Measurements from ENCODE around the gene MAGT1. TPM values are rescaled to one million over a fixed set of nuclear protein-coding genes. Genes with fewer than 3 reads are reported as not detected.
"Not testable (repeated sequence)": the region's sequence is repeated elsewhere in the genome, so short reads cannot be mapped to it uniquely, and the experiment has no call there.

Gene MAGT1
- 10 to 100 TPM; 32.5 to 63.8 (median 36.8) TPM for total RNA-seq
- 10 to 100 TPM; 35.1 to 36.5 TPM for polyA plus RNA-seq
- total RNA-seq, result 57.6 reads per million, percentile 74 among the genes with 10 or more reads in this experiment

GRCh38 chrX:77894921-77895886 lies at the start of gene MAGT1:
Gene MAGT1 (minus strand): TSS chrX:77895435. CDS start chrX:77895410, 25 bp downstream.
- H3K4me3 ChIP-seq (ENCODE audit: low read length), result peak within 1 kb of the TSS; percentile 77
- ChIA-PET POLR2A (interaction anchor here (0.7 to 2.4 kb wide), 6 partner anchors 15 to 1722 kb away, joined by 3 to 14 read pairs (median 3); partner anchors contain the start of genes ATP7A, ATRX and PBDC1), CTCF (no interaction called here)
- H3K27me3 ChIP-seq (ENCODE audit: control insufficient read depth in 2 of 2, insufficient read depth in 2 of 2, low read length in 2 of 2), result no peaks in the 10 kb centered on the region
- ATAC-seq (peak; percentile 93), DNase-seq (peak; percentile 63 to 96 (median 92))
- Mint-ChIP-seq H3K36me3 (peaks cover 0 to 11% (median 0%) of the 10 kb centered on the region in 5 donors), H3K9me3 (no peaks in the 10 kb centered on the region), H3K4me1 (peaks cover 7 to 36% (median 33%) of the 10 kb centered on the region in 7 donors), H3K4me3 (peak within 1 kb of the TSS; percentile 92 to 99 (median 96)), H3K27me3 (no peaks in the 10 kb centered on the region), H3K27ac (peak within 1 kb of the TSS; percentile 97 to 100 (median 99))
- H3K4me1 ChIP-seq (ENCODE audit: control insufficient read depth in 2 of 2, insufficient read depth in 2 of 2, low read length in 2 of 2), result peaks cover 4 to 15% of the 10 kb centered on the region in 2 donors
- peak within 1 kb of the TSS; percentile 94 for H3K27ac ChIP-seq (ENCODE audit: low read depth, low read length)
- H3K36me3 ChIP-seq (ENCODE audit: control insufficient read depth in 2 of 3, insufficient read depth in 3 of 3, low read length in 3 of 3), result no peaks in the 10 kb centered on the region
- intact Hi-C loops (cut with micrococcal nuclease), result loop anchor here (1.0 to 10.0 kb wide), 17 partner anchors 15 to 1748 kb away; partner anchors contain the start of genes ATP7A (in 2 of the 2), ATRX (in 2 of the 2), ITM2A (in 2 of the 2) and PGK1 (in 2 of the 2)
- no peaks in the 10 kb centered on the region for H3K9me3 ChIP-seq (ENCODE audit: control insufficient read depth in 2 of 3, low read length in 3 of 3)

- H3K36me3 Mint-ChIP-seq; intact Hi-C loops (cut with micrococcal nuclease); ATAC-seq; DNase-seq; H3K4me3 ChIP-seq (ENCODE audit: low read length); POLR2A ChIA-PET; CTCF ChIA-PET; H3K36me3 ChIP-seq (ENCODE audit: control insufficient read depth in 2 of 3, insufficient read depth in 3 of 3, low read length in 3 of 3); H3K4me1 ChIP-seq (ENCODE audit: control insufficient read depth in 2 of 2, insufficient read depth in 2 of 2, low read length in 2 of 2); H3K4me3 Mint-ChIP-seq; H3K27ac ChIP-seq (ENCODE audit: low read depth, low read length); H3K9me3 Mint-ChIP-seq; H3K27me3 Mint-ChIP-seq; H3K27me3 ChIP-seq (ENCODE audit: control insufficient read depth in 2 of 2, insufficient read depth in 2 of 2, low read length in 2 of 2); H3K9me3 ChIP-seq (ENCODE audit: control insufficient read depth in 2 of 3, low read length in 3 of 3): not testable (repeated sequence)
- Mint-ChIP-seq H3K27ac (peak overlapping the region in 1 of 9 donors; percentile 46), H3K4me1 (peaks cover 0 to 18% (median 11%) of the 10 kb centered on the region in 7 donors)
These were observed 49.8 kb upstream of the MAGT1 start for GRCh38 chrX:77945031-77945430.

GRCh38 chrX:77938083-77938680 lies 42.9 kb upstream of the MAGT1 start:
- intact Hi-C loops (cut with micrococcal nuclease), result no loop called here
- no peak for DNase-seq
- Mint-ChIP-seq H3K4me1 (peaks cover 0 to 19% (median 2%) of the 10 kb centered on the region in 7 donors), H3K9me3 (no peaks in the 10 kb centered on the region), H3K36me3 (no peaks in the 10 kb centered on the region), H3K27me3 (no peaks in the 10 kb centered on the region), H3K4me3 (no peak overlapping the region), H3K27ac (no peak overlapping the region)
- CTCF ChIA-PET, result no interaction called here
- Histone ChIP-seq H3K27me3 (ENCODE audit: control insufficient read depth in 2 of 2, insufficient read depth in 2 of 2, low read length in 2 of 2) (no peaks in the 10 kb centered on the region), H3K36me3 (ENCODE audit: control insufficient read depth in 2 of 3, insufficient read depth in 3 of 3, low read length in 3 of 3) (no peaks in the 10 kb centered on the region), H3K4me1 (ENCODE audit: control insufficient read depth in 2 of 2, insufficient read depth in 2 of 2, low read length in 2 of 2) (no peaks in the 10 kb centered on the region), H3K4me3 (ENCODE audit: low read length) (no peak overlapping the region), H3K9me3 (ENCODE audit: control insufficient read depth in 2 of 3, low read length in 3 of 3) (no peaks in the 10 kb centered on the region), H3K27ac (ENCODE audit: low read depth, low read length) (no peak overlapping the region)
- POLR2A ChIA-PET, result no interaction called here
- ATAC-seq, result no peak

- H3K27ac Mint-ChIP-seq, result no peak overlapping the region
- Histone ChIP-seq H3K27me3 (ENCODE audit: control insufficient read depth in 2 of 2, insufficient read depth in 2 of 2, low read length in 2 of 2) (no peaks in the 10 kb centered on the region), H3K36me3 (ENCODE audit: control insufficient read depth in 2 of 3, insufficient read depth in 3 of 3, low read length in 3 of 3) (no peaks in the 10 kb centered on the region), H3K9me3 (ENCODE audit: control insufficient read depth in 2 of 3, low read length in 3 of 3) (no peaks in the 10 kb centered on the region), H3K4me3 (ENCODE audit: low read length) (no peak overlapping the region), H3K27ac (ENCODE audit: low read depth, low read length) (no peak overlapping the region), H3K4me1 (ENCODE audit: control insufficient read depth in 2 of 2, insufficient read depth in 2 of 2, low read length in 2 of 2) (no peaks in the 10 kb centered on the region)
- intact Hi-C loops (cut with micrococcal nuclease), result no loop called here
- peaks cover 0 to 11% (median 0%) of the 10 kb centered on the region in 7 donors for H3K4me1 Mint-ChIP-seq
- POLR2A ChIA-PET, result no interaction called here
- H3K27me3 Mint-ChIP-seq, result no peaks in the 10 kb centered on the region
- H3K9me3 Mint-ChIP-seq, result no peaks in the 10 kb centered on the region
- ATAC-seq (no peak), DNase-seq (no peak)
- H3K4me3 Mint-ChIP-seq, result no peak overlapping the region
- CTCF ChIA-PET, result no interaction called here
- H3K36me3 Mint-ChIP-seq, result peaks cover 0 to 5% (median 0%) of the 10 kb centered on the region in 5 donors
These were observed 42.1 kb upstream of the MAGT1 start for GRCh38 chrX:77937291-77937690.

- CTCF ChIA-PET, result no interaction called here
These were observed 41.1 kb upstream of the MAGT1 start for GRCh38 chrX:77936299-77936698.

GRCh38 chrX:77935886-77936285 lies 40.7 kb upstream of the MAGT1 start:
- POLR2A ChIA-PET, result no interaction called here
- intact Hi-C loops (cut with micrococcal nuclease), result no loop called here
- no peak for ATAC-seq

More at GRCh38 chrX:77936299-77936698, 41.1 kb upstream of the MAGT1 start:
- no peaks in the 10 kb centered on the region for H3K36me3 ChIP-seq (ENCODE audit: control insufficient read depth in 2 of 3, insufficient read depth in 3 of 3, low read length in 3 of 3)
- peaks cover 0 to 5% (median 0%) of the 10 kb centered on the region in 5 donors for H3K36me3 Mint-ChIP-seq
- no peak overlapping the region for H3K4me3 ChIP-seq (ENCODE audit: low read length)
- POLR2A ChIA-PET, result no interaction called here
- H3K27me3 ChIP-seq (ENCODE audit: control insufficient read depth in 2 of 2, insufficient read depth in 2 of 2, low read length in 2 of 2), result no peaks in the 10 kb centered on the region
- no peaks in the 10 kb centered on the region for H3K4me1 ChIP-seq (ENCODE audit: control insufficient read depth in 2 of 2, insufficient read depth in 2 of 2, low read length in 2 of 2)
- H3K9me3 ChIP-seq (ENCODE audit: control insufficient read depth in 2 of 3, low read length in 3 of 3), result no peaks in the 10 kb centered on the region
- no peaks in the 10 kb centered on the region for H3K9me3 Mint-ChIP-seq
- ATAC-seq (no peak), DNase-seq (no peak)
- no peaks in the 10 kb centered on the region for H3K27me3 Mint-ChIP-seq
- peak overlapping the region in 1 of 9 donors; percentile 57 for H3K27ac Mint-ChIP-seq
- intact Hi-C loops (cut with micrococcal nuclease), result no loop called here
- H3K4me1 Mint-ChIP-seq, result peaks cover 0 to 8% (median 0%) of the 10 kb centered on the region in 7 donors
- H3K4me3 Mint-ChIP-seq, result no peak overlapping the region
- H3K27ac ChIP-seq (ENCODE audit: low read depth, low read length), result no peak overlapping the region

More at GRCh38 chrX:77935886-77936285, 40.7 kb upstream of the MAGT1 start:
- Mint-ChIP-seq H3K27ac (peak overlapping the region in 1 of 9 donors; percentile 57), H3K27me3 (no peaks in the 10 kb centered on the region), H3K36me3 (peaks cover 0 to 5% (median 0%) of the 10 kb centered on the region in 5 donors), H3K4me3 (no peak overlapping the region), H3K4me1 (peaks cover 0 to 8% (median 0%) of the 10 kb centered on the region in 7 donors), H3K9me3 (no peaks in the 10 kb centered on the region)
- Histone ChIP-seq H3K4me3 (ENCODE audit: low read length) (no peak overlapping the region), H3K36me3 (ENCODE audit: control insufficient read depth in 2 of 3, insufficient read depth in 3 of 3, low read length in 3 of 3) (no peaks in the 10 kb centered on the region), H3K9me3 (ENCODE audit: control insufficient read depth in 2 of 3, low read length in 3 of 3) (no peaks in the 10 kb centered on the region), H3K27ac (ENCODE audit: low read depth, low read length) (no peak overlapping the region), H3K4me1 (ENCODE audit: control insufficient read depth in 2 of 2, insufficient read depth in 2 of 2, low read length in 2 of 2) (no peaks in the 10 kb centered on the region), H3K27me3 (ENCODE audit: control insufficient read depth in 2 of 2, insufficient read depth in 2 of 2, low read length in 2 of 2) (no peaks in the 10 kb centered on the region)
- CTCF ChIA-PET, result no interaction called here
- no peak for DNase-seq

All from naive thymus-derived CD4-positive, alpha-beta T cell (primary cell).